Sigmoid colon (tissue), 7 donors: ENCODE data around the gene MARCKS. TPM values are rescaled to one million over a fixed set of nuclear protein-coding genes. Genes with fewer than 3 reads are reported as not detected.

Source experiments
- DNase-seq: peaks from one replicate; pipeline ENCODE4 v3.0.0-alpha.2; 2019
- H3K27ac ChIP-seq, 4 donors: fragments of 200-600 bp; sonication (generic); one replicate each; pipeline ENCODE4 v1.5.1; 2016 to 2019; ENCODE audit warnings: mild to moderate bottlenecking in 1 of 4
- H3K27me3 ChIP-seq, 3 donors: fragments of 200-600 bp; sonication (generic); one replicate each; pipeline ENCODE4 v1.5.1; 2019; ENCODE audit warnings: mild to moderate bottlenecking in 1 of 3
- H3K36me3 ChIP-seq, 4 donors: fragments of 200-600 bp; sonication (generic); one replicate each; pipeline ENCODE4 v1.5.1; 2016 to 2019
- H3K4me1 ChIP-seq, 4 donors: fragments of 200-600 bp; sonication (generic); one replicate each; pipeline ENCODE4 v1.5.1; 2017 to 2019
- H3K4me3 ChIP-seq, 4 donors: fragments of 200-600 bp; sonication (generic); one replicate each; pipeline ENCODE4 v1.5.1; 2017 to 2019; ENCODE audit warnings: mild to moderate bottlenecking in 2 of 4, moderate library complexity in 1 of 4
- H3K9me3 ChIP-seq, 4 donors: fragments of 200-600 bp in 3 of 4; sonication (generic) in 3 of 4; one replicate each; pipeline versions ENCODE4 v1.5.1 to v1.6.1; 2013 to 2019
- CTCF ChIP-seq, 4 experiments: fragments of 450-650 bp in 3 of 4; fragments of 200-600 bp in 1 of 4; IDR thresholded peaks; one replicate each; pipeline ENCODE4 v1.5.1; 2016 to 2019; ENCODE audit warnings: antibody characterized with exemption in 4 of 4, mild to moderate bottlenecking in 3 of 4, moderate library complexity in 2 of 4
- EP300 ChIP-seq, 4 donors: sonication (generic); formaldehyde crosslinking; IDR thresholded peaks; one replicate each; pipeline ENCODE4 v1.6.1; 2017; ENCODE audit warnings: antibody characterized with exemption in 4 of 4
- POLR2A ChIP-seq, 2 donors: fragments of 450-650 bp; IDR thresholded peaks; one replicate each; pipeline ENCODE4 v1.6.1; 2016; ENCODE audit warnings: antibody characterized with exemption in 2 of 2, mild to moderate bottlenecking in 2 of 2, moderate library complexity in 2 of 2
- POLR2AphosphoS5 ChIP-seq, 4 donors: sonication (generic); formaldehyde crosslinking; IDR thresholded peaks; one replicate each; pipeline ENCODE4 v1.6.1; 2017; ENCODE audit warnings: antibody characterized with exemption in 4 of 4
- WGBS, 2 donors: extraction: QIAGEN DNeasy Blood & Tissue Kit; methylation state at CpG; one replicate each; pipeline ENCODE4 v1.1.7; 2013; 5-methylcytosine and 5-hydroxymethylcytosine counted together
- intact Hi-C: fragments of 100-400 bp; cut with DNase I; formaldehyde crosslinking; loops from one replicate; pipeline ENCODE4 v1.15.1; 2023
- polyA plus RNA-seq, 3 donors: library from polyadenylated mRNA; stranded (reverse); fragments of 200-250 nt; gene quantifications; one replicate each; pipeline ENCODE4 v1.2.3, GENCODE V29; 2013
- total RNA-seq, 4 donors: library from RNA; depleted of rRNA; stranded (reverse); fragments of >200 nt; gene quantifications; one replicate each; pipeline ENCODE4 v1.1.0, GENCODE V29; 2016
- donor health status: healthy with polysubstance abuse.
- donor health status: Bipolar disorder and iron deficiency.
- donor health status: healthy.

MARCKS gene
- total and polyA plus RNA-seq, 7 donors: 30.0 to 67.1 (median 52.0) TPM

- H3K36me3 ChIP-seq: no peaks in the 10 kb centered on the region
- no peak overlapping the region for H3K27ac ChIP-seq
- no peak overlapping the region for H3K4me3 ChIP-seq
- peaks cover 0 to 28% (median 22%) of the 10 kb centered on the region in 4 donors for H3K4me1 ChIP-seq
- intact Hi-C loops: loop anchor here (10.0 kb wide), 1 partner anchor 265 kb away; no protein-coding TSS in a partner anchor
- no peaks in the 10 kb centered on the region for H3K9me3 ChIP-seq
- no peak for TF ChIP-seq CTCF (IDR thresholded peaks at IDR 0.05)
- H3K27me3 ChIP-seq: no peaks in the 10 kb centered on the region
- 12 to 53% methylated on average over 1 of the region's 1 CpG for WGBS, 2 donors
- DNase-seq: no peak
Observed at GRCh38 chr6:113829696-113830045, 27.5 kb upstream of the MARCKS start.

- WGBS, 2 donors: 16 to 53% methylated on average over 2 of the region's 2 CpGs
- no peak overlapping the region for H3K27ac ChIP-seq
Observed at GRCh38 chr6:113830140-113830539, 27.0 kb upstream of the MARCKS start.

GRCh38 chr6:113833537-113833936, 23.6 kb upstream of the MARCKS start:
- H3K27ac ChIP-seq: no peak overlapping the region
- H3K4me3 ChIP-seq: no peak overlapping the region
- no peaks in the 10 kb centered on the region for H3K36me3 ChIP-seq
- 77 to 87% methylated on average over 2 of the region's 2 CpGs for WGBS, 2 donors
- peaks cover 0 to 12% (median 4%) of the 10 kb centered on the region in 4 donors for H3K4me1 ChIP-seq
- intact Hi-C loops: no loop called here
- no peaks in the 10 kb centered on the region for H3K9me3 ChIP-seq
- no peak for DNase-seq
- TF ChIP-seq CTCF (IDR thresholded peaks at IDR 0.05) (no peak), POLR2AphosphoS5 (IDR thresholded peaks at IDR 0.05) (no peak), POLR2A (IDR thresholded peaks at IDR 0.05) (no peak), EP300 (IDR thresholded peaks at IDR 0.05) (no peak)
- no peaks in the 10 kb centered on the region for H3K27me3 ChIP-seq

More at GRCh38 chr6:113830140-113830539, 27.0 kb upstream of the MARCKS start:
- no peak for DNase-seq
- intact Hi-C loops: no loop called here
- no peak overlapping the region for H3K4me3 ChIP-seq
- H3K36me3 ChIP-seq: no peaks in the 10 kb centered on the region
- no peaks in the 10 kb centered on the region for H3K9me3 ChIP-seq
- no peak for TF ChIP-seq CTCF (IDR thresholded peaks at IDR 0.05)
- no peak for TF ChIP-seq POLR2AphosphoS5 (IDR thresholded peaks at IDR 0.05)
- TF ChIP-seq POLR2A (IDR thresholded peaks at IDR 0.05): no peak
- no peak for TF ChIP-seq EP300 (IDR thresholded peaks at IDR 0.05)
- H3K27me3 ChIP-seq: no peaks in the 10 kb centered on the region
- peaks cover 0 to 23% (median 18%) of the 10 kb centered on the region in 4 donors for H3K4me1 ChIP-seq

GRCh38 chr6:113837170-113837569, 20.0 kb upstream of the MARCKS start:
- Histone ChIP-seq H3K27me3 (no peaks in the 10 kb centered on the region), H3K4me3 (no peak overlapping the region), H3K4me1 (no peaks in the 10 kb centered on the region), H3K36me3 (no peaks in the 10 kb centered on the region), H3K9me3 (no peaks in the 10 kb centered on the region), H3K27ac (no peak overlapping the region)
- no peak for DNase-seq
- whole genome bisulfite sequencing, 2 donors: 90 to 92% methylated on average over 2 of the region's 2 CpGs
- intact Hi-C loops: no loop called here
- no peak for TF ChIP-seq EP300 (IDR thresholded peaks at IDR 0.05)
- no peak for TF ChIP-seq CTCF (IDR thresholded peaks at IDR 0.05)
- TF ChIP-seq POLR2AphosphoS5 (IDR thresholded peaks at IDR 0.05): no peak
- no peak for TF ChIP-seq POLR2A (IDR thresholded peaks at IDR 0.05)

GRCh38 chr6:113842165-113842564, 15.0 kb upstream of the MARCKS start:
- TF ChIP-seq POLR2AphosphoS5 (IDR thresholded peaks at IDR 0.05) (no peak), CTCF (IDR thresholded peaks at IDR 0.05) (no peak), POLR2A (IDR thresholded peaks at IDR 0.05) (no peak), EP300 (IDR thresholded peaks at IDR 0.05) (no peak)
- WGBS, 2 donors: 49 to 87% methylated on average over 1 of the region's 1 CpG
- H3K9me3 ChIP-seq: no peaks in the 10 kb centered on the region
- intact Hi-C loops: loop anchor here (2.0 kb wide), 1 partner anchor 17 kb away; no protein-coding TSS in a partner anchor
- no peak overlapping the region for H3K27ac ChIP-seq
- no peaks in the 10 kb centered on the region for H3K27me3 ChIP-seq
- no peaks in the 10 kb centered on the region for H3K36me3 ChIP-seq
- H3K4me3 ChIP-seq: no peak overlapping the region
- no peak for DNase-seq
- peaks cover 0 to 9% (median 4%) of the 10 kb centered on the region in 4 donors for H3K4me1 ChIP-seq
